NB4 (cell line): ENCODE measurements around the gene JMJD1C.

Experiments used
- CTCF ChIP-seq: IDR thresholded peaks from one replicate; pipeline ENCODE4 v1.5.1; 2012; ENCODE audit warnings: low read depth, low read length
- MYC ChIP-seq: IDR thresholded peaks from 2 replicates; pipeline ENCODE4 v1.6.1; 2011; ENCODE audit warnings: low read depth, low read length
- POLR2A ChIP-seq: IDR thresholded peaks from 2 replicates; pipeline ENCODE4 v1.6.1; 2011; ENCODE audit warnings: mild to moderate bottlenecking; ENCODE audit not compliant: insufficient read length; ENCODE audit errors: extremely low read depth

GRCh38 chr10:63319231-63319630 lies 146.5 kb downstream of the JMJD1C start:
- TF ChIP-seq CTCF (no peak), POLR2A (no peak), MYC (no peak)
